ENCODE measurements around the gene RPL32.
"Not testable (repeated sequence)": the region's sequence is repeated elsewhere in the genome, so short reads cannot be mapped to it uniquely, and the experiment has no call there.

Gene RPL32

GRCh38 chr3:12868039-12869034 lies 27.0 kb upstream of the RPL32 start:
- peak; percentile 32 to 52 for DNase-seq (ENCODE audit: low read depth in 2 of 2)

- no peak for DNase-seq (ENCODE audit: low read depth in 2 of 2)
Measured at GRCh38 chr3:12866836-12867235, 25.5 kb upstream of the RPL32 start.

- DNase-seq (ENCODE audit: low read depth in 2 of 2) = no peak
Measured at GRCh38 chr3:12865271-12865670, 23.9 kb upstream of the RPL32 start.

GRCh38 chr3:12862387-12862786 lies 21.0 kb upstream of the RPL32 start:
- DNase-seq (ENCODE audit: low read depth in 2 of 2) = no peak

- DNase-seq (ENCODE audit: low read depth in 2 of 2) = no peak
Measured at GRCh38 chr3:12861611-12862010, 20.2 kb upstream of the RPL32 start.

- DNase-seq (ENCODE audit: low read depth in 2 of 2) = no peak
Measured at GRCh38 chr3:12859840-12860239, 18.5 kb upstream of the RPL32 start.

GRCh38 chr3:12856626-12857025 lies 15.3 kb upstream of the RPL32 start:
- no peak for DNase-seq (ENCODE audit: low read depth in 2 of 2)

- no peak for DNase-seq (ENCODE audit: low read depth in 2 of 2)
Measured at GRCh38 chr3:12854565-12854964, 13.2 kb upstream of the RPL32 start.

- not testable (repeated sequence) for DNase-seq (ENCODE audit: low read depth in 2 of 2)
Measured at GRCh38 chr3:12853847-12854246, 12.5 kb upstream of the RPL32 start.

GRCh38 chr3:12852201-12852600 lies 10.8 kb upstream of the RPL32 start:
- no peak for DNase-seq (ENCODE audit: low read depth in 2 of 2)

GRCh38 chr3:12845811-12846210 lies 4.4 kb upstream of the RPL32 start:
- no peak for DNase-seq (ENCODE audit: low read depth in 2 of 2)

- DNase-seq (ENCODE audit: low read depth in 2 of 2) = no peak
Measured at GRCh38 chr3:12842469-12842868, 1.1 kb upstream of the RPL32 start.

- no peak for DNase-seq (ENCODE audit: low read depth in 2 of 2)
Measured at GRCh38 chr3:12841970-12842328, 584 bp upstream of the RPL32 start.

GRCh38 chr3:12840591-12841148 lies 695 bp downstream of the RPL32 start:
- DNase-seq (ENCODE audit: low read depth in 2 of 2) = no peak

- DNase-seq (ENCODE audit: low read depth in 2 of 2) = not testable (repeated sequence)
Measured at GRCh38 chr3:12840148-12840547, 1.2 kb downstream of the RPL32 start.

GRCh38 chr3:12839156-12839946 lies 2.0 kb downstream of the RPL32 start:
- no peak for DNase-seq (ENCODE audit: low read depth in 2 of 2)

- DNase-seq (ENCODE audit: low read depth in 2 of 2) = no peak
Measured at GRCh38 chr3:12838179-12838965, 3.0 kb downstream of the RPL32 start.

- no peak for DNase-seq (ENCODE audit: low read depth in 2 of 2)
Measured at GRCh38 chr3:12837295-12837986, 3.9 kb downstream of the RPL32 start.

GRCh38 chr3:12835052-12835665 lies 6.2 kb downstream of the RPL32 start:
- no peak for DNase-seq (ENCODE audit: low read depth in 2 of 2)

Measured in activated CD4-positive, alpha-beta T cell treated with anti-CD3 and anti-CD28 coated beads for 24 hours (primary cell).